T47D (cell line): ENCODE results near the gene PBX4.
A peak's percentile ranks its signal among the peaks of the same experiment; 100 is the strongest.

Source experiments
- DNase-seq, 2 experiments: peaks; one replicate each; pipeline versions ENCODE4 v3.0.0 to v3.0.0-alpha.2; 2011 to 2012; ENCODE audit warnings: low read depth in 1 of 2, low spot score in 1 of 2
- JUND ChIP-seq: IDR thresholded peaks from 2 replicates; pipeline ENCODE4 v1.6.1; 2012; ENCODE audit warnings: low read depth
- in situ Hi-C: cut with HindIII; loops from 2 replicates; pipeline ENCODE4 v1.10.0; 2016; ENCODE audit warnings: low sequenced_read_pairs, low pct_unique_long_range_greater_than_20kb

PBX4 gene

DNA sequence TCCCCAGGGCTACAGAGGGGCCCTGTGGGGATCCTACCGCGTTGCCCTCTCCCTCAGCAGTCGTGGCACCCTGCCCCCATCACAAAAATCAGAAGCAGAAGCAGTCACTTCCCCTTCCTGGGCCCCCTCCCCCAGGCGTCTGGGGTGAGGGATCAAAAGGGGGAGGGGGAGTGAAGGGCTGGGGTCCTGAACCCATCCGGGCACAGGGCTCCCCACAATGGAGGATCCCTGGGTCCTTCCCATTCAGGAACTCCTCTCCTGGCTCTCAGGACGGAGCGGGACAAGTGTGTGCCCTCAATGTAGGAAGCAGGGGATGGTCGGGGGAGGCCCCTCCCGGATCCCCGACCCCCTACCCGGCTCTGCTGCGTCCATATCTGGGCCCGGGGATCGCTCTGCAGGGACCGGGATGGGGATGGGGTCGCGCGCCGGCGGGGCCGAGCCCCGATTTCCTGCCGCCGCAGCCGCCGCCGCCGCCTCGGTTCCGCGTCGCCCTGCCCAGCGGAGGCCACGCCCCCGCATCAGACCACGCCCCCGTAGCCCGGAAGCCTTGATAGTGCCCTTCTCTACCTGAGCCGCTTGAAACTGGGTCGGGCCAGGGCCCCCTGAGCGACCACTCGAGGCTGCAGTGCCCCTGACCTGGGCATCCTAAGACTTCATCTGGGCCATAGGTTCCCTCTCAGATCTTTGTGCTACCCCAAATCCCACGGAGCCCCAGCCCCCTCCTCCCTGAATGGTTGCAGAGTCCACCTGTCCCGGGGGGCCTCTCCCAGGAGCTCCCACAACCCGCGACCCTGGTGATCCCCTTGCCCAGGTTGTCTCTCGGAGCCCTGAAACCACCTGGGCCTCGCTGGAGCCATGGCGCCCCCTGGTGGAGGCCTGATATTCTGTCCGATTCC is 24.9 kb upstream of the PBX4 start, which contains the start of gene GMIP:
GMIP (minus strand) TSS at position 500 of the 896 bp plus-strand sequence; CDS start at position 372, 128 bp downstream.
- no peak for TF ChIP-seq JUND
- in situ Hi-C loops = no loop called here
- DNase-seq = peak; percentile 62 to 76

DNA sequence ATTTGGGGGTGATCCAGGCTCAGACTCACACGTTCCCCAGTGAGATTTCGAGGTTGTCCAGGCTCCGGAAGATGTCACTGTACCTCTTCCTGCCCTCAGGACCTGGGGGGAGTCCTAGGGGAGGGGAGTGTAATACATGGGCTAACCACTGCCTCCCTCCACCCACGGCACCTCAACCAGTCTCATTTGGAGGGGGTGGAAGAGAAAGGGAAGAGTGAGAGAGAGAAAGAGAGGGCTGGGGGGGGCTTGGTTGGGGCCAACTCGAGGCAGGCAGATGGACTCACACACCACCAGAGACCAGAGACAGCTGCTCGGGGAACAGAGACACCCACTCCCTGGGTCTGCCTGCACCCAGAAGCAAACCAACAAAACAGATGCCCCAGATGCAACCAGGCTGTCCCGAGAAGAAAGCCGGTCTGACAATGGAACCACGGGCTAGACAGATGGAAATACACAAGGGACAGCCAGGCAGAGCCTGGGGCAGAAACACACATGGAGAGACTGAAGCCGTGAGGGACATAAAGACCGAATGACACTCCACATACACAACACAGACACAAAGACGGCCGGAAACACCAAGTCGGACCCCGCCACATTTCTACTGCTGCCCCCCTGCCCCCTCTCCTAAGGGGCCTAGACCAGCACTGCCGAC is 24.1 kb upstream of the PBX4 start:
- no peak for TF ChIP-seq JUND
- DNase-seq = peak in 1 of 2 experiments; percentile 21
- in situ Hi-C loops = no loop called here

DNA sequence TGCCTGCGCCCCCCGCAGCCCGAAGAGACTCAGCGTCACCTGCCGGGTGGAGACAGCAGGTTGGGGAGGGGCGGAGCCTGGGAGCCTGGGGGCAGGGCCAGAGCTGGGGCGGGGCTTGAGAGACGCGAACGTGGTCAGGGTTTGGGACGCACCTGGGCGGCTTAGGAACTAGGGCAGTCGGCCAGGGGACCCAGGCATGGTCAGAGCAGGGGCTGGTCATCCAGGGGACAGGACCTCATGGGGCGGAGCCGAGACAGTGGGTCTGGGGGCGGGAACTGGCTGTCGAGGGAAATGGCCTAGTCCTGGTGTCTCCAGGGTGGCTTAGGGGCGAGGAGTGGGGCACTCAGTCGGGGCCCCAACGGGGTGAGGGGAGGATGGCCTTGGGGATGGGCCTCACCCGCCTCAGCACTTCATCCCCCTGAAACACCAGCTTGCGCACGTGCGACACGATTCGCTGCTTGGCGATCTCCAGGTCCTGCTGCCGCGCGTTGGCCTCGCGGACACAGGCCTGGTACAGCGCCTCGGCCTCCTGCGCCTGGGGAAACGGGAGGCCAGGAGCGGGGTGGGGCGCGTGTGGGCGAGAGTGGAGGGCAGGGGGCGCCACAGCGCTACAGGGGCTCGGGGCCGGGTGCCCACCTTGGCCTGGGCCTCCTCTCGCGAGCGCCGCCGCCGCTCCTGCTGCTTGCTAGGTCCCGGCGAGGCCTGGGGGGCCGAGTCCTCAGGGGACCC is 19.2 kb upstream of the PBX4 start:
- no peak for DNase-seq
- TF ChIP-seq JUND = no peak
- in situ Hi-C loops = no loop called here

DNA sequence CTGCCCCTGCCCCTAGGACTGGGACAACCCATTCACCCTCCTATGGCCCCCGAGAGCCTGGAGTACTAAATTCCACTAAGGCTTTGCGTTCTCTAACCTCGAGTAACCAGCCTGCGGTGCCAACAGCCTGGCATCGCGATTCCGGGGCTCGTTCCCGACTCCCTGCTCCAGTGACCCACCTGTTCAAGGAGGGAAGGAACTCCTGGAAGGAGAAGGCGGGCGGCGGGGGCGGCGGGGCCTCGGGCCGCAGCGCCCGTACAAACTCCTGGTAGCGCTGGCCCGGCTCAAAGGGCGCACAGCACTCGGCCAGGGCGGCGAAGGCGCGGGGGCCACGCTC is 18.7 kb upstream of the PBX4 start:
- no peak for TF ChIP-seq JUND
- in situ Hi-C loops = no loop called here

DNA sequence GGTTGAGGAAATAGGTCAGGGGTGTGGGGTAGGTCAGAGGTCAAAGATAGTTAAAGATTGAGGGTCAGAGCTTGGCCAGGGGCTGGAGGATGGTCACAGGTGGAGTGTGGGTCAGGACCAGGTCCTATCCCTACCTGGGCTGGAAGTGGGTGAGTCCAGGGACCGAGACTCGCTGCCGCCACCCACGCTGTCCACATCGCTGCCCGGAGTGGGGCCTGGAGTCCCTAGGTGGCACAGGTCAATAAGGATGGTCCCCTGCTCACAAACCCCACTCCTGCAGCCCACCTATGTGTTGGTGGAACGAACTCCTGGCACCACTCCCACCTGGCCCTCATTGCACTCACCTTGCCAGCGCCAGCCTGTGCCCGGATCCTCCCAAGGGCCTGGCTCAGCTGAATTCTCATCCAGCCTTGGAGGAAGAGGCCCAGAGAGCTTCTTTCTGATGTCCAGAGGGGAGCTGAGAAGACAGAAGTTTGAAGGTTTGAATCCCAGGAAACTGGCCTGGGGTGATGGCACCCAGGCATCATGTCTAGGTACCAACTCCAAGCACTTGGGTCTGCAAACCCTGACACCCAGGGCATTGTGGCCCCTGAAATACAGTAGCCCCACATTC is 18.2 kb upstream of the PBX4 start:
- no peak for TF ChIP-seq JUND
- in situ Hi-C loops = no loop called here

More for the DNA sequence above, 18.7 kb upstream of the PBX4 start:
- DNase-seq = no peak

DNA sequence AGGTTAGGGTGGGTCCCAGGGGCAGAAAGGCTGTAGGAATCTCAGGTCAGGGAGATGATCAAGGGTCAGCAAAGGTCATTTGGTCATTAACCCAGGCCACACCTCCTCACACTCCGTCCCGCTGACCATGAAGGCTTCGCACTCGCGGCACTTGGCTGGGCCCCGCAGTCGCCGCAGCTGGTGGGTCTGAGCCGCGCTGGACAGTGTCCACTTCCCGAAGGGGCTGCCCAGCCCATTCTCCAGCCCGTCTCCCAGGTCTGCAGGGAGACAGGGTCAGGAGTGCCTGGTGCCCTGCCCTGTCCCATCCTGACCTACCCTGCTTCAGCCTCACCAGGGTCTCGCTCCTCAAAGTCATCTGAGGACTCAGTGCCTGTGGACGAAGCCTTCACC is 16.8 kb upstream of the PBX4 start:
- TF ChIP-seq JUND = no peak
- in situ Hi-C loops = no loop called here
- no peak for DNase-seq

More for the DNA sequence above, 18.2 kb upstream of the PBX4 start:
- no peak for DNase-seq

DNA sequence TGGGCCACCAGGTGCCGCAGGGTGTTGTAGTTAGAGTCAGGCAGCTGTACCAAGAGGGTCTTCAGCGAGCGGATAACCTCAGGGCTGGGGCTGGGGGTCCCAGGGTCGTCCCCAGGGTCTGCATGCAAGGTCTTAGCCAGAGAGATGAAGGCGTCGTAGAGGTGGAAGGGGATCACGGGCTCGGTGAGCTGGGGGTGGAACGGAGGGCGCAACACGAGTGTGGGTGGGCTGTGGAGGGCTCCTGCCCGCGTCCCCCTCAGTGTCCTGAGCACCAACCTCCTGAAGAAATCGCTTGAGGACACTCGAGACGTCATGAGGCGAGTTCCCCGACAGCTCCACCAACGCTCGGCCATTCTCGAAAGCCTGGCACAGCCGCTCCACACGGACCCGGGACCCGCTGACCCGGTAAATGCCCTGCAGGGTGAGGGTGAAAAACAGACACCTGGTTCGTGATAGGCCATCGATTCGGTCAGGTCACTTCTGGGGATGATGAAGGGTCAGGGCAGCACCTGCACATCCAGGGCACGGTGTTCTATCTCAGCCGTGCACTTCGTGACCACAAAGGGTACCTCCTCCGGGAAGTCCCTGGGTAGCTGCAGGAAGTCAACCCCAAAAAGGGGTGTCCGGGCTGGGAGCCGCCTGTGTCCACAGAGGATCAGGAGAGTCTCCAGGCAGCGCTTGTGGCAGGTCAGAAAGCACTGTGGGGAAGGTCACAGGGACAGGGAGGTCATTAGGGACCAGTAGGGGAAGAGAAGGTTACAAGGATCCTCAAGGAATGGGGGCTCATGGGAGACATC is 16.2 kb upstream of the PBX4 start:
- no peak for TF ChIP-seq JUND
- in situ Hi-C loops = no loop called here
- DNase-seq = no peak

GRCh38 chr19:19633711-19634515 is 15.4 kb upstream of the PBX4 start:
- no peak for DNase-seq
- TF ChIP-seq JUND = no peak
- in situ Hi-C loops = no loop called here

- in situ Hi-C loops = no loop called here
- no peak for DNase-seq
- no peak for TF ChIP-seq JUND
Observed at GRCh38 chr19:19632661-19633060, 14.2 kb upstream of the PBX4 start.

DNA sequence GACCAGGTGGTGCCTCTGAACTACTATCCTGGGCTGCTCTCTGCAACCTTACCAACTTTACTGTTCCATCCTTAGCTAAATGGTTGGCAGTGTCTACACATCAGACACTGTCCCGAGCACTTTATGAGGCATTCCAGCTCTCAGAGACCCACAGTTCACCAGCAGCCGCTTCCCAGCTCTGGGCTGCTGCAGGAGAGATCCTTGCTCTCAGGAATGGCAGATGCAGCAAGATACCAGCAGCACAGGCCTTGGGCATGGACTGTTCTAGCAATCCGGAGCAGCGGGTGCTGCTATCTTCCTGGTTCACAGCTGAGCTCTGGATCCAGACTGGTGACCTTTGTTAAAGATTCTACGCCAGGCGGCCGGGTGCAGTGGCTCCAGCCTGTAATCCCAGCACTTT is 12.9 kb upstream of the PBX4 start:
- TF ChIP-seq JUND = no peak
- no peak for DNase-seq
- in situ Hi-C loops = no loop called here

DNA sequence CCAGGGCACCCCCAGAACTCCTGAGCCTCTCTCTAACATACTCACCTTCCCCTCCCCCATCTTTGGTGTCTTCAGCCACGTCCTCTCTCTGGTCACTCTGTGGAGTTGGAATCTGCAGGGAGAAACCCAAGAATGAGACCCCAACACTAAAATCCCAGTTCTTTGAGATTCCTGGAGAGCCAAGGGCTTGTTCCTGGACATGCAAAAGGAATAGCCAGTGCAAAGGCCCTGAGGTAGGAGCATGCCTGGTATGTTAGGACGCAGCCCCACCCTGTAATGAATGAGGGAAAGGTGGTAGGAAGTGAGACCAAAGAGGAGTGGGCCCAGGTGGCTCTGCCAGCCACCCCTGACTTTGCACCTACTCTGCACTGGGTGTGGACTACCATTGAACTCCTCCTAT is 11.9 kb upstream of the PBX4 start:
- in situ Hi-C loops = no loop called here
- TF ChIP-seq JUND = no peak

More for the DNA sequence above, 11.9 kb upstream of the PBX4 start:
- DNase-seq = no peak
